Measurements from ENCODE around the gene FN3K. TPM values are rescaled to one million over a fixed set of nuclear protein-coding genes. Genes with fewer than 3 reads are reported as not detected.
A peak's percentile ranks its signal among the peaks of the same experiment; 100 is the strongest.

FN3K gene
- total RNA-seq, 1 donor from 2014 or later: 5.9 TPM

DNA sequence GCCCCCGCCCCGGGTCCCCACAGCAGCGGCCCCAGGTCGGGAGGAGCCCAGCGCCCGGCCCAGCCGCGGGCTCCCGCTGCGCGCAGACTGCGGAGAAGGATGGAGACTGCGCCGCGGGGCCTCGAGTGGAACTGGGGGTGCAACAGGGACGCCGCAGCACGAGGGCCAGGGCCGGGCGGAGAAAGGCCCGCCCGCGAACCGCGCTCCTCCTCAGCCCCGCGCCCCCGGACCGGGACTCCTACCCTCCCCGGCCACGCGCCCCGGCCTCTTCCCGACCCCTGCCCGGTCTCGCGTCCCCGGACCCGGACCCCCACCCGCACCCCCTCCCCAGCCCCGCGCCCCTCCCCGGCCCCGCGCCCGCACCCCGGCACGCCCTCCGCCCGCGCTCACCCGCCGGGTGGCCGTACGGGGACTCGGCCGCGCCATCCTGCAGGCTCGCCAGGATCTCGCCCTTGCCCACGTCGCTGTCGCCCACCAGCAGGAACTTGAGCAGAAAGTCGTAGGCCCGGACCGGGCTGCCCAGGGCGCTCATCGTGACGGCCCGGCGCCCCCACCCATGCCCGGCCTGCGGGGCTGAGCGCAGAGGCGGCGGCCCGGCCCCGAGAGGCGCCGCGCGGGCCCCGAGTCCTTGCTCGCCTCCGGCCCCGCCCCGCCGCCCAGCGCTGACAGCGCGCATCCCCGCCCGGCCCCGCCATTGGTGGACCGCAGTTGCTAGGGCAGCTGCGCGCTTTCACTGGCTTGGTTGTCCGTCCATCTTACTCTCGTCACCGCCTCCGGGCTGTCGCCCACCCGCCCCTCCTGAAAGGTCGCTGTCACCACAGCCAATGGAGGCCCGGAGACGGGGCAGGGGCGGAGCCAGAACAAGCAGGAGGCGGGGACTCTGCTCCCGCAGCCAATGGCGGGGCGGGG lies 37.1 kb upstream of the FN3K start, which contains the start of gene RAB40B:
RAB40B (minus strand) TSS at position 634 of the 909 bp plus-strand sequence; CDS start at position 532, 102 bp downstream.
- H3K4me3 ChIP-seq: peak within 1 kb of the TSS; percentile 81 to 86
- H3K27me3 ChIP-seq: no peaks in the 10 kb centered on the region
- H3K4me1 ChIP-seq: peaks cover 32% of the 10 kb centered on the region
- peak in 1 of 2 donors; percentile 99 for DNase-seq (ENCODE audit: extremely low spot score in 2 of 2)
- peak within 1 kb of the TSS; percentile 62 for H3K27ac ChIP-seq
- intact Hi-C loops (cut with DNase I): no loop called here
- H3K9me3 ChIP-seq: no peaks in the 10 kb centered on the region
- peak in 1 of 2 donors; percentile 35 for TF ChIP-seq POLR2A (IDR thresholded peaks at IDR 0.05)
- TF ChIP-seq, protein P1, sequence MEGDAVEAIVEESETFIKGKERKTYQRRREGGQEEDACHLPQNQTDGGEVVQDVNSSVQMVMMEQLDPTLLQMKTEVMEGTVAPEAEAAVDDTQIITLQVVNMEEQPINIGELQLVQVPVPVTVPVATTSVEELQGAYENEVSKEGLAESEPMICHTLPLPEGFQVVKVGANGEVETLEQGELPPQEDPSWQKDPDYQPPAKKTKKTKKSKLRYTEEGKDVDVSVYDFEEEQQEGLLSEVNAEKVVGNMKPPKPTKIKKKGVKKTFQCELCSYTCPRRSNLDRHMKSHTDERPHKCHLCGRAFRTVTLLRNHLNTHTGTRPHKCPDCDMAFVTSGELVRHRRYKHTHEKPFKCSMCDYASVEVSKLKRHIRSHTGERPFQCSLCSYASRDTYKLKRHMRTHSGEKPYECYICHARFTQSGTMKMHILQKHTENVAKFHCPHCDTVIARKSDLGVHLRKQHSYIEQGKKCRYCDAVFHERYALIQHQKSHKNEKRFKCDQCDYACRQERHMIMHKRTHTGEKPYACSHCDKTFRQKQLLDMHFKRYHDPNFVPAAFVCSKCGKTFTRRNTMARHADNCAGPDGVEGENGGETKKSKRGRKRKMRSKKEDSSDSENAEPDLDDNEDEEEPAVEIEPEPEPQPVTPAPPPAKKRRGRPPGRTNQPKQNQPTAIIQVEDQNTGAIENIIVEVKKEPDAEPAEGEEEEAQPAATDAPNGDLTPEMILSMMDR (IDR thresholded peaks at IDR 0.05): no peak
- TF ChIP-seq POLR2AphosphoS5 (IDR thresholded peaks at IDR 0.05; ENCODE audit: insufficient read depth in 1 of 2, low read depth in 1 of 2): peak; percentile 40 to 42
- no peaks in the 10 kb centered on the region for H3K36me3 ChIP-seq

DNA sequence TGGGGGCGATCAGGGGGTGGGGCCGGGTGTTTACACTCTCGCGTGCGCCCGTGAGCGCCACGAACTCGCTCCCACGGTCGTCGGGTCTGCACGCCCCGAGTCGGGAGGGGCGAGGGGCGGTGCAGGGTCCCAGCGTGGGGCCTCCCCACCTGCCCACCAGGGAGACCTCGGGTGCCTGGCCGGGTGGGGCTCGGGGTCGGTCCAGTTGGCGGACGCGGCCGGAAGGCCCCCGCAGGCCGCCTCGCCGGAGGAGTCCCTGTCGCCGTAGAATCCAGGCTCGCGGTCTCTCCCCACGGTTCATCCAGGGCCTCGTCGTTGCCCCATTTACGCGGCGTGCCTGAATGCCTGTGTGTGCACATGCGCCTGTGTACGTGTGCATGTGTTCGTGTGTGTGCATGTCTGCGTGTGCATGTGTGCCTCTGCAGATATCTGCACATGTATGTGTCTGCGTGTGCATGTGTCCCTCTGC lies 36.4 kb upstream of the FN3K start:
- TF ChIP-seq, protein P1 (IDR thresholded peaks at IDR 0.05): no peak
- TF ChIP-seq POLR2A (IDR thresholded peaks at IDR 0.05): no peak
- TF ChIP-seq POLR2AphosphoS5 (IDR thresholded peaks at IDR 0.05; ENCODE audit: insufficient read depth in 1 of 2, low read depth in 1 of 2): no peak
- intact Hi-C loops (cut with DNase I): no loop called here
- no peaks in the 10 kb centered on the region for H3K9me3 ChIP-seq
- no peak for DNase-seq (ENCODE audit: extremely low spot score in 2 of 2)
- H3K36me3 ChIP-seq: no peaks in the 10 kb centered on the region
- peaks cover 32% of the 10 kb centered on the region for H3K4me1 ChIP-seq
- peak overlapping the region; percentile 81 to 86 for H3K4me3 ChIP-seq
- peak overlapping the region; percentile 62 for H3K27ac ChIP-seq
- no peaks in the 10 kb centered on the region for H3K27me3 ChIP-seq

DNA sequence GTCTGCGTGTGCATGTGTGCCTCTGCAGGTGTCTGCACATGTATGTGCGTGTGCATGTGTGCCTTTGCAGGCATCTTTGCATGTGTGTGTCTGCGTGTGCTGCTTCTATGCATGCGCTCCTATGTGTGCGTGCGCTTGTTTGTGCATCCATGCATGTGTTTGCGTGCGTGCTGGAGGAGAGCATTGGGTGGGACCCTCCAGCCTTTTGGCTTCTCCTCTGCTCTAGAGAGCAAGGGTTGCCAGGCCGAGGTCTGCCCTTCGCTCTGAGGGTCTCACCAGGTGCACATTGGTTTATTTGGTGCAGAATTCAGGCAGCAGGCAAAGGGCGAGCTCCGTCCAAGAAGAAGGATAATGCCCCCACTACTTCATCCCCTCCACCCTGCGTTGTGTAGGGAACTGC lies 35.9 kb upstream of the FN3K start:
- peaks cover 32% of the 10 kb centered on the region for H3K4me1 ChIP-seq
- no peaks in the 10 kb centered on the region for H3K36me3 ChIP-seq
- TF ChIP-seq POLR2AphosphoS5 (IDR thresholded peaks at IDR 0.05; ENCODE audit: insufficient read depth in 1 of 2, low read depth in 1 of 2) (no peak), POLR2A (IDR thresholded peaks at IDR 0.05) (no peak)
- TF ChIP-seq, protein P1 (IDR thresholded peaks at IDR 0.05): no peak
- DNase-seq (ENCODE audit: extremely low spot score in 2 of 2): no peak
- H3K9me3 ChIP-seq: no peaks in the 10 kb centered on the region
- intact Hi-C loops (cut with DNase I): no loop called here
- no peaks in the 10 kb centered on the region for H3K27me3 ChIP-seq
- no peak overlapping the region for H3K27ac ChIP-seq
- peak overlapping the region; percentile 81 to 86 for H3K4me3 ChIP-seq

GRCh38 chr17:82702231-82702927 lies 33.0 kb upstream of the FN3K start:
- H3K9me3 ChIP-seq: no peaks in the 10 kb centered on the region
- no peak overlapping the region for H3K4me3 ChIP-seq
- TF ChIP-seq POLR2A (IDR thresholded peaks at IDR 0.05): no peak
- no peak for TF ChIP-seq POLR2AphosphoS5 (IDR thresholded peaks at IDR 0.05; ENCODE audit: insufficient read depth in 1 of 2, low read depth in 1 of 2)
- TF ChIP-seq, protein P1 (IDR thresholded peaks at IDR 0.05): no peak
- H3K4me1 ChIP-seq: peaks cover 24% of the 10 kb centered on the region
- intact Hi-C loops (cut with DNase I): no loop called here
- no peaks in the 10 kb centered on the region for H3K27me3 ChIP-seq
- no peak for DNase-seq (ENCODE audit: extremely low spot score in 2 of 2)
- H3K36me3 ChIP-seq: no peaks in the 10 kb centered on the region
- H3K27ac ChIP-seq: peak overlapping the region; percentile 10

Measured in vagina (tissue), 2 donors.